Calu3 (cell line): Measurements from ENCODE around the gene OPRD1. TPM values are rescaled to one million over a fixed set of nuclear protein-coding genes. Genes with fewer than 3 reads are reported as not detected.

Experiments
- BruUV-seq: library from RNA; stranded (reverse); fragments of 400-500 nt; replicated peaks from 2 replicates; lab custom pipeline; 2021; lab: Mats Ljungman, UMichigan
- CTCF ChIA-PET: fragments of 300-600 bp; sonication (Branson Sonifier 250); formaldehyde crosslinking; loops from one replicate; lab custom pipeline; 2022; ENCODE audit warnings: antibody characterized with exemption; lab: Charles Lee
- DNase-seq: peaks from one replicate; pipeline ENCODE4 v3.0.0; 2022
- H3K27ac Mint-ChIP-seq: one replicate; pipeline ENCODE4 v1.8.0; 2022; ENCODE audit warnings: mixed read lengths; ENCODE audit not compliant: unreplicated experiment
- H3K27me3 Mint-ChIP-seq: one replicate; pipeline ENCODE4 v1.8.0; 2022; ENCODE audit warnings: mixed read lengths; ENCODE audit not compliant: unreplicated experiment
- H3K36me3 Mint-ChIP-seq: one replicate; pipeline ENCODE4 v1.8.0; 2022; ENCODE audit warnings: mild to moderate bottlenecking, moderate library complexity, mixed read lengths; ENCODE audit not compliant: insufficient read depth, unreplicated experiment
- H3K4me1 Mint-ChIP-seq: one replicate; pipeline ENCODE4 v1.8.0; 2022; ENCODE audit warnings: mild to moderate bottlenecking, low read depth, mixed read lengths; ENCODE audit not compliant: unreplicated experiment
- H3K4me3 Mint-ChIP-seq: one replicate; pipeline ENCODE4 v1.8.0; 2022; ENCODE audit warnings: mild to moderate bottlenecking, low read depth, moderate library complexity, mixed read lengths; ENCODE audit not compliant: unreplicated experiment
- H3K9me3 Mint-ChIP-seq: one replicate; pipeline ENCODE4 v1.8.0; 2022; ENCODE audit warnings: low read depth, mixed read lengths; ENCODE audit not compliant: unreplicated experiment
- intact Hi-C: fragments of 100-400 bp; cut with micrococcal nuclease; formaldehyde crosslinking; loops from one replicate; pipeline ENCODE4 v1.10.0; 2022; ENCODE audit not compliant: unreplicated experiment
- total RNA-seq: library from RNA; stranded (reverse); gene quantifications from 2 replicates; pipeline ENCODE4 v1.2.3, GENCODE V29; 2022
- TF ChIP-seq, protein P1 (sequence below): fragments of 200-600 bp; IDR thresholded peaks from one replicate; pipeline ENCODE4 v1.8.0; 2022; ENCODE audit warnings: antibody characterized with exemption; ENCODE audit not compliant: unreplicated experiment

Gene OPRD1
- total RNA-seq, 1 experiment from 2014 or later, result 0.07 TPM

DNA sequence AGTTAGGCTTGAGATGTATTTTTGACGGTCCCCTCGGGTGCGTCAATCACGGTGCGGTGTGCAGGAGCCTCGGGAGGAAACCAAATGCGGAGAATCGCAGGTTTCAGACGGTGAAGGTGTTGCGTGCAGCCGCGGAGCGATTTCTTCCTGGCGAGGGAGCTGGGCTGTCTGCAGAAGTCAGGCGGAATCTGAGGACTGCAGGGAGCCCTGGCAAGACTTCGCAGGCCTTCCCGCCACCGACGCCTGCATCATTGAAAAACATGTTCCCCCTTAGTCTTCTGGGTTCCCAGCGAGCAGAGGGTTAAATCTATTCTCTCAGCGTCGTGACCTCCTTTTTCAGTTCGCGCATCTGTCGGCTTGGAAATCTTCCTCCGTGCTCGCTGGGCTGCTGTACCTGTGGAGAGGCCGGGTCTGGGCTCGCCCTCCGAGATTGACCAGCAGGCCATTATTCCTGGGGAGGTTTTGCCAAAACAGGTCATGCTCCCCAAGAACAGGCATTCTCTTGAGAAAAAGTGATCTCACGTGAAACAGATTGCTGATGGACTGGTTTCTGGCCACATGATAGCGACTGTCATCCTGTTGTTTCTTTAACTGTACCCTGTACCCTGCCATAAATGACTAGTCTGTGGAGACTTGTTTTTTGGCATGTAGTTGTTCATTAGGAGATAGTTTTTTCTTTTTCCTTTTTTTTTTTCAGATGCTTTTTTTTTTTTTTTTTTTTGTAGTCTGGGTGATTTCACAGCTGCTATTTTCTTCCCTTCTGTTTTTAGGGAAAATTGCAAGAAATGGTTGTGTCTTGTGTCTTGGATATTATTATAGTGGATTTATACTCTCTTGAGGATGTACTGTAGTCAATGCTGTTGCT is 103.3 kb downstream of the OPRD1 start:
- intact Hi-C loops, result no loop called here
- no peaks in the 10 kb centered on the region for H3K9me3 Mint-ChIP-seq
- TF ChIP-seq, protein P1, sequence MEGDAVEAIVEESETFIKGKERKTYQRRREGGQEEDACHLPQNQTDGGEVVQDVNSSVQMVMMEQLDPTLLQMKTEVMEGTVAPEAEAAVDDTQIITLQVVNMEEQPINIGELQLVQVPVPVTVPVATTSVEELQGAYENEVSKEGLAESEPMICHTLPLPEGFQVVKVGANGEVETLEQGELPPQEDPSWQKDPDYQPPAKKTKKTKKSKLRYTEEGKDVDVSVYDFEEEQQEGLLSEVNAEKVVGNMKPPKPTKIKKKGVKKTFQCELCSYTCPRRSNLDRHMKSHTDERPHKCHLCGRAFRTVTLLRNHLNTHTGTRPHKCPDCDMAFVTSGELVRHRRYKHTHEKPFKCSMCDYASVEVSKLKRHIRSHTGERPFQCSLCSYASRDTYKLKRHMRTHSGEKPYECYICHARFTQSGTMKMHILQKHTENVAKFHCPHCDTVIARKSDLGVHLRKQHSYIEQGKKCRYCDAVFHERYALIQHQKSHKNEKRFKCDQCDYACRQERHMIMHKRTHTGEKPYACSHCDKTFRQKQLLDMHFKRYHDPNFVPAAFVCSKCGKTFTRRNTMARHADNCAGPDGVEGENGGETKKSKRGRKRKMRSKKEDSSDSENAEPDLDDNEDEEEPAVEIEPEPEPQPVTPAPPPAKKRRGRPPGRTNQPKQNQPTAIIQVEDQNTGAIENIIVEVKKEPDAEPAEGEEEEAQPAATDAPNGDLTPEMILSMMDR, result no peak
- no TSS peak for BruUV-seq
- no peak overlapping the region for H3K27ac Mint-ChIP-seq
- CTCF ChIA-PET, result interaction anchor here (0.7 kb wide), 2 partner anchors 13 to 602 kb away, joined by 3 to 5 read pairs; no protein-coding TSS in a partner anchor
- peak; percentile 48 for DNase-seq
- H3K27me3 Mint-ChIP-seq, result no peaks in the 10 kb centered on the region
- H3K4me1 Mint-ChIP-seq, result peaks cover 9% of the 10 kb centered on the region
- peaks cover 22% of the 10 kb centered on the region for H3K36me3 Mint-ChIP-seq
- H3K4me3 Mint-ChIP-seq, result peak overlapping the region; percentile 82

DNA sequence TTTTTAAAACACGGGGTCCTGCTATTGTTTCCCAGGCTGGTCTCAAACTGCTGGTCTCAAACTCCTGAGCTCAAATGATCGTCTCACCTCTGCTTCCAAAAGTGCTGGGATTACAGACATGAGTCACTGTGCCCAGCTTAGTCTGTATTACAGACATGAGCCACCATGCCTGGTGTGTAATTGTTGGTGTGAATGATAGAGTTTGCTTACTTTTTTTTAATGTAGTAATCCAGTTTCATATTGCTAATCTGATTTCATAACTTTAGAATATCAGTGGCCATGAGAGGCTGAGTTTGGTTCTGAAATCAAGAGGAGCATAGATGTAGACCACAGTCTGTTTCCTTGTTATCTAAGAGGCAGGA is 105.8 kb downstream of the OPRD1 start:
- TF ChIP-seq, protein P1, result no peak

More for the DNA sequence above, 105.8 kb downstream of the OPRD1 start:
- H3K27me3 Mint-ChIP-seq, result no peaks in the 10 kb centered on the region
- no peaks in the 10 kb centered on the region for H3K9me3 Mint-ChIP-seq
- no peak overlapping the region for H3K4me3 Mint-ChIP-seq
- CTCF ChIA-PET, result interaction anchor here (0.9 kb wide), 1 partner anchor 9 kb away, joined by 3 read pairs; no protein-coding TSS in a partner anchor
- intact Hi-C loops, result no loop called here
- peaks cover 9% of the 10 kb centered on the region for H3K4me1 Mint-ChIP-seq
- H3K36me3 Mint-ChIP-seq, result peaks cover 22% of the 10 kb centered on the region
- no peak overlapping the region for H3K27ac Mint-ChIP-seq
- no peak for DNase-seq
- BruUV-seq, result no TSS peak

Other genes with a start within 250 kb of the OPRD1 start
- gene RAB42, start 219.9 kb upstream of the OPRD1 start, total RNA-seq, result 1.1 and 1.3 TPM in 2 replicates
- gene TAF12, start 169.1 kb upstream of the OPRD1 start, total RNA-seq, result 21.6 and 22.4 TPM in 2 replicates
- not detected in 2 replicates for gene RNU11, start 163.6 kb upstream of the OPRD1 start, total RNA-seq
- gene GMEB1, start 143.4 kb upstream of the OPRD1 start, total RNA-seq, result 10.3 and 12.7 TPM in 2 replicates
- 106 and 117 TPM in 2 replicates for gene YTHDF2, start 75.2 kb upstream of the OPRD1 start, total RNA-seq
- 40.7 and 46.2 TPM in 2 replicates for gene EPB41, start 102.4 kb downstream of the OPRD1 start, total RNA-seq